Adipose tissue (tissue), 3 donors: ENCODE measurements around the gene ARV1. TPM values are rescaled to one million over a fixed set of nuclear protein-coding genes. Genes with fewer than 3 reads are reported as not detected.

Experiments
- H3K27ac ChIP-seq: one replicate; pipeline ENCODE4 v1.5.1; 2013; ENCODE audit warnings: low read depth, low read length
- WGBS, 3 donors: extraction: QIAGEN DNeasy Blood & Tissue Kit; methylation state at CpG; one replicate each; pipeline ENCODE4 v1.1.7; 2013; 5-methylcytosine and 5-hydroxymethylcytosine counted together
- polyA plus RNA-seq, 3 donors: library from polyadenylated mRNA; stranded (reverse); fragments of 200-250 nt; gene quantifications; one replicate each; pipeline ENCODE4 v1.2.3, GENCODE V29; 2013
- donor health status: healthy with polysubstance abuse.
- donor health status: Bipolar disorder and iron deficiency.
- donor health status: healthy.

Gene ARV1
- polyA plus RNA-seq = 10 to 100 TPM; 13.3 to 15.2 (median 13.5) TPM

- 0% methylated on average over 55 to 79 of the region's 79 CpGs for WGBS, 3 donors
- H3K27ac ChIP-seq = peak within 1 kb of the TSS; percentile 11
Observed at GRCh38 chr1:230978491-230979388, at the start of gene ARV1, which contains the start of gene TTC13. ARV1 (plus strand) TSS chr1:230979094; CDS start chr1:230979106, 12 bp downstream. TTC13 (minus strand) TSS chr1:230978861; CDS start chr1:230978830, 31 bp downstream.

- 91 to 98% (median 93%) methylated on average over 3 of the region's 3 CpGs for WGBS, 3 donors
- H3K27ac ChIP-seq = no peak overlapping the region
Observed at GRCh38 chr1:230930986-230931385, 47.9 kb upstream of the ARV1 start.

- WGBS, 3 donors = 91 to 96% (median 95%) methylated on average over 6 of the region's 6 CpGs
- H3K27ac ChIP-seq = no peak overlapping the region
Observed at GRCh38 chr1:230935852-230936251, 43.0 kb upstream of the ARV1 start.

GRCh38 chr1:230936475-230936874, 42.4 kb upstream of the ARV1 start:
- WGBS, 3 donors = 76 to 81% (median 78%) methylated on average over 5 of the region's 5 CpGs
- no peak overlapping the region for H3K27ac ChIP-seq

- H3K27ac ChIP-seq = no peak overlapping the region
- 57 to 79% (median 74%) methylated on average over 2 of the region's 2 CpGs for WGBS, 3 donors
Observed at GRCh38 chr1:230937371-230937770, 41.5 kb upstream of the ARV1 start.

- no peak overlapping the region for H3K27ac ChIP-seq
- whole genome bisulfite sequencing, 3 donors = 28 to 83% (median 75%) methylated on average over 2 of the region's 2 CpGs
Observed at GRCh38 chr1:230938924-230939368, 39.9 kb upstream of the ARV1 start.

GRCh38 chr1:230939806-230940489, 38.9 kb upstream of the ARV1 start:
- WGBS, 3 donors = 60 to 89% (median 88%) methylated on average over 4 of the region's 4 CpGs
- no peak overlapping the region for H3K27ac ChIP-seq

GRCh38 chr1:230940848-230941247, 38.0 kb upstream of the ARV1 start:
- H3K27ac ChIP-seq = no peak overlapping the region
- 94 to 99% (median 96%) methylated on average over 1 of the region's 1 CpG for WGBS, 3 donors

GRCh38 chr1:230943048-230943593, 35.8 kb upstream of the ARV1 start:
- 96 to 100% (median 97%) methylated on average over 2 of the region's 2 CpGs for WGBS, 3 donors
- H3K27ac ChIP-seq = no peak overlapping the region

- 94 to 97% (median 96%) methylated on average over 1 of the region's 1 CpG for WGBS, 3 donors
- no peak overlapping the region for H3K27ac ChIP-seq
Observed at GRCh38 chr1:230948301-230948700, 30.6 kb upstream of the ARV1 start.

GRCh38 chr1:230948903-230949302, 30.0 kb upstream of the ARV1 start:
- 79 to 95% (median 95%) methylated on average over 3 of the region's 3 CpGs for WGBS, 3 donors
- H3K27ac ChIP-seq = no peak overlapping the region

GRCh38 chr1:230950404-230950803, 28.5 kb upstream of the ARV1 start:
- WGBS, 3 donors = 27 to 67% (median 65%) methylated on average over 3 of the region's 3 CpGs
- H3K27ac ChIP-seq = no peak overlapping the region

- WGBS, 3 donors = 90 to 93% (median 92%) methylated on average over 4 of the region's 4 CpGs
- H3K27ac ChIP-seq = no peak overlapping the region
Observed at GRCh38 chr1:230957580-230957989, 21.3 kb upstream of the ARV1 start.

GRCh38 chr1:230958370-230958769, 20.5 kb upstream of the ARV1 start:
- H3K27ac ChIP-seq = no peak overlapping the region
- 53 to 98% (median 86%) methylated on average over 4 of the region's 4 CpGs for WGBS, 3 donors

GRCh38 chr1:230964896-230965295, 14.0 kb upstream of the ARV1 start:
- WGBS, 3 donors = 45 to 50% (median 47%) methylated on average over 2 of the region's 2 CpGs
- no peak overlapping the region for H3K27ac ChIP-seq

GRCh38 chr1:230965535-230965934, 13.4 kb upstream of the ARV1 start:
- WGBS, 3 donors = 74 to 95% (median 91%) methylated on average over 5 of the region's 5 CpGs
- no peak overlapping the region for H3K27ac ChIP-seq

- H3K27ac ChIP-seq = no peak overlapping the region
- 72 to 92% (median 91%) methylated on average over 5 of the region's 5 CpGs for WGBS, 3 donors
Observed at GRCh38 chr1:230966358-230966873, 12.5 kb upstream of the ARV1 start.

GRCh38 chr1:230970432-230970831, 8.5 kb upstream of the ARV1 start:
- H3K27ac ChIP-seq = no peak overlapping the region
- WGBS, 3 donors = 89 to 95% (median 91%) methylated on average over 5 of the region's 5 CpGs

- H3K27ac ChIP-seq = no peak overlapping the region
Observed at GRCh38 chr1:230971771-230972170, 7.1 kb upstream of the ARV1 start.
